ENCODE measurements around the gene KAT8. TPM values are rescaled to one million over a fixed set of nuclear protein-coding genes. Genes with fewer than 3 reads are reported as not detected.

The KAT8 gene
- total RNA-seq, 1 experiment from 2014 or later = 44.9 TPM

GRCh38 chr16:31083081-31083480 lies 34.4 kb upstream of the KAT8 start:
- no peak overlapping the region for H3K9ac ChIP-seq (ENCODE audit: low read length)
- intact Hi-C loops (cut with micrococcal nuclease) = no loop called here
- DNase-seq (ENCODE audit: low read depth, low spot score) (no peak), ATAC-seq (no peak)
- POLR2A ChIA-PET = no interaction called here
- H2AFZ ChIP-seq (ENCODE audit: low read depth, low read length, poor library complexity, severe bottlenecking) = no peak overlapping the region
- RAD21 ChIA-PET (ENCODE audit: low non-redundant PET in 1 of 2, low total read pairs in 2 of 2, uncharacterized antibody in 2 of 2, unreplicated experiment in 2 of 2) = no interaction called here
- BruUV-seq (replicated peaks) = no TSS peak
- no peaks in the 10 kb centered on the region for H4K20me1 ChIP-seq (ENCODE audit: insufficient read depth)
- H3K9me2 ChIP-seq (ENCODE audit: insufficient read depth) = no peaks in the 10 kb centered on the region
- no peaks in the 10 kb centered on the region for H3K27me3 ChIP-seq (ENCODE audit: insufficient read depth, low read length)
- H3K4me3 ChIP-seq (replicated peaks in 1 of 2; ENCODE audit: low read depth in 1 of 2, low read length in 2 of 2) = no peak overlapping the region
- H3K36me3 ChIP-seq (ENCODE audit: control insufficient read depth in 1 of 2, insufficient read depth in 2 of 2, low read length in 2 of 2) = peaks cover 8 to 21% of the 10 kb centered on the region in 2 experiments; a peak in 3 of 4 replicates
- TF ChIP-seq FOSL1 (IDR thresholded peaks at IDR 0.05; ENCODE audit: low read depth) = no peak
- TF ChIP-seq CBX3 (IDR thresholded peaks at IDR 0.05; ENCODE audit: low read depth) = no peak
- no peak for TF ChIP-seq JUND (IDR thresholded peaks at IDR 0.05)
- no peak for TF ChIP-seq ZFX (IDR thresholded peaks at IDR 0.05)
- no peak for TF ChIP-seq YY1 (IDR thresholded peaks at IDR 0.05; ENCODE audit: extremely low read depth, insufficient replicate concordance, low read depth, low read length)
- no peak for TF ChIP-seq EZH2phosphoT487 (IDR thresholded peaks at IDR 0.05; ENCODE audit: borderline replicate concordance)
- no peak for TF ChIP-seq MAX (IDR thresholded peaks at IDR 0.05)
- TF ChIP-seq SIN3A (IDR thresholded peaks at IDR 0.05; ENCODE audit: low read depth) = no peak
- no peak for TF ChIP-seq ATF3 (IDR thresholded peaks at IDR 0.05)
- no peaks in the 10 kb centered on the region for H3K9me3 ChIP-seq (ENCODE audit: control insufficient read depth in 1 of 2, insufficient read depth in 1 of 2, low read depth in 1 of 2, low read length in 2 of 2)
- H3K4me1 ChIP-seq (ENCODE audit: control insufficient read depth in 1 of 2, insufficient read depth in 2 of 2, low read length in 2 of 2) = peaks cover 0 to 11% of the 10 kb centered on the region in 2 experiments; a peak in 1 of 4 replicates
- no peak overlapping the region for H3K27ac ChIP-seq (ENCODE audit: low read depth, low read length)
- no peak overlapping the region for H3K4me2 ChIP-seq (ENCODE audit: low read length)
- peaks cover 4% of the 10 kb centered on the region; the same call in 1 of the 2 replicates for H3K79me2 ChIP-seq (ENCODE audit: insufficient read depth, low read length)
- CTCF ChIA-PET = no interaction called here

- intact Hi-C loops (cut with micrococcal nuclease) = no loop called here
- no peak for TF ChIP-seq ZBTB33 (IDR thresholded peaks at IDR 0.05; ENCODE audit: extremely low read depth, insufficient replicate concordance, low read length)
- TF ChIP-seq JUND (IDR thresholded peaks at IDR 0.05) = 0 out of 2 replicates have a peak, but pooled peaks have one; percentile 17
- Histone ChIP-seq H3K4me3 (replicated peaks in 1 of 2; ENCODE audit: low read depth in 1 of 2, low read length in 2 of 2) (no peak overlapping the region), H3K27ac (ENCODE audit: low read depth, low read length) (no peak overlapping the region), H2AFZ (ENCODE audit: low read depth, low read length, poor library complexity, severe bottlenecking) (no peak overlapping the region), H3K9me2 (ENCODE audit: insufficient read depth) (no peaks in the 10 kb centered on the region), H3K9me3 (ENCODE audit: control insufficient read depth in 1 of 2, insufficient read depth in 1 of 2, low read depth in 1 of 2, low read length in 2 of 2) (no peaks in the 10 kb centered on the region), H3K79me2 (ENCODE audit: insufficient read depth, low read length) (no peaks in the 10 kb centered on the region), H3K27me3 (ENCODE audit: insufficient read depth, low read length) (no peaks in the 10 kb centered on the region), H3K36me3 (ENCODE audit: control insufficient read depth in 1 of 2, insufficient read depth in 2 of 2, low read length in 2 of 2) (peaks cover 8 to 17% of the 10 kb centered on the region in 2 experiments; a peak in 2 of 4 replicates), H3K4me1 (ENCODE audit: control insufficient read depth in 1 of 2, insufficient read depth in 2 of 2, low read length in 2 of 2) (peaks cover 0 to 11% of the 10 kb centered on the region in 2 experiments; a peak in 1 of 4 replicates), H3K4me2 (ENCODE audit: low read length) (no peak overlapping the region), H3K9ac (ENCODE audit: low read length) (no peak overlapping the region), H4K20me1 (ENCODE audit: insufficient read depth) (no peaks in the 10 kb centered on the region)
- ChIA-PET RAD21 (ENCODE audit: low non-redundant PET in 1 of 2, low total read pairs in 2 of 2, uncharacterized antibody in 2 of 2, unreplicated experiment in 2 of 2) (no interaction called here), POLR2A (no interaction called here), CTCF (no interaction called here)
- no peak for DNase-seq (ENCODE audit: low read depth, low spot score)
- no TSS peak for BruUV-seq (replicated peaks)
- ATAC-seq = no peak
Measured at GRCh38 chr16:31083556-31083955, 33.9 kb upstream of the KAT8 start.
